Measurements from ENCODE around the gene ZFP42.
"Not testable (repeated sequence)": the region's sequence is repeated elsewhere in the genome, so short reads cannot be mapped to it uniquely, and the experiment has no call there.

Gene ZFP42

GRCh38 chr4:188021548-188022249 is 26.1 kb downstream of the ZFP42 start:
- DNase-seq, result no peak

- no peak for DNase-seq
Observed at GRCh38 chr4:188023682-188024081, 28.1 kb downstream of the ZFP42 start.

- no peak for DNase-seq
Observed at GRCh38 chr4:188025476-188025875, 29.9 kb downstream of the ZFP42 start.

GRCh38 chr4:188029114-188029513 is 33.5 kb downstream of the ZFP42 start:
- DNase-seq, result no peak

GRCh38 chr4:188030401-188030800 is 34.8 kb downstream of the ZFP42 start:
- no peak for DNase-seq

- DNase-seq, result no peak
Observed at GRCh38 chr4:188031751-188032150, 36.2 kb downstream of the ZFP42 start.

GRCh38 chr4:188032170-188032569 is 36.6 kb downstream of the ZFP42 start:
- no peak for DNase-seq

GRCh38 chr4:188032583-188032982 is 37.0 kb downstream of the ZFP42 start:
- DNase-seq, result no peak

GRCh38 chr4:188037003-188037713 is 41.6 kb downstream of the ZFP42 start:
- no peak for DNase-seq

- DNase-seq, result no peak
Observed at GRCh38 chr4:188041721-188042120, 46.1 kb downstream of the ZFP42 start.

GRCh38 chr4:188042191-188042590 is 46.6 kb downstream of the ZFP42 start:
- no peak for DNase-seq

GRCh38 chr4:188043154-188043553 is 47.6 kb downstream of the ZFP42 start:
- DNase-seq, result no peak

GRCh38 chr4:188045461-188045860 is 49.9 kb downstream of the ZFP42 start:
- DNase-seq, result not testable (repeated sequence)

- DNase-seq, result no peak
Observed at GRCh38 chr4:188046657-188047056, 51.1 kb downstream of the ZFP42 start.

- no peak for DNase-seq
Observed at GRCh38 chr4:188053302-188053701, 57.7 kb downstream of the ZFP42 start.

Measured in effector CD8-positive, alpha-beta T cell (primary cell).